ENCODE results near the gene PLVAP. TPM values are rescaled to one million over a fixed set of nuclear protein-coding genes. Genes with fewer than 3 reads are reported as not detected.
"Not testable (repeated sequence)": the region's sequence is repeated elsewhere in the genome, so short reads cannot be mapped to it uniquely, and the experiment has no call there.

PLVAP gene
- total RNA-seq, 2 experiments from 2014 or later, result 0.68 TPM; not detected in 1

- ATAC-seq (ENCODE audit: low read depth) (no peak), DNase-seq (no peak)
- Mint-ChIP-seq H3K9me3 (no peaks in the 10 kb centered on the region), H3K27ac (no peak overlapping the region), H3K36me3 (peaks cover 4% of the 10 kb centered on the region), H3K4me1 (peaks cover 21% of the 10 kb centered on the region), H3K27me3 (peaks cover 29% of the 10 kb centered on the region), H3K4me3 (peak overlapping the region; percentile 58)
- POLR2A ChIA-PET, result interaction anchor here (0.6 to 2.6 kb wide), 7 partner anchors 9 to 125 kb away, joined by 3 to 13 read pairs (median 4); partner anchors contain the start of genes BABAM1, BST2 and MVB12A
Observed at GRCh38 chr19:17391371-17392151, 14.4 kb upstream of the PLVAP start.

- peak overlapping the region; percentile 21 for H3K27ac Mint-ChIP-seq
- no peaks in the 10 kb centered on the region for H3K9me3 Mint-ChIP-seq
- ATAC-seq (ENCODE audit: low read depth) (peak; percentile 96), DNase-seq (peak; percentile 91)
- H3K4me3 Mint-ChIP-seq, result peak overlapping the region; percentile 88
- POLR2A ChIA-PET, result interaction anchor here (0.6 to 1.4 kb wide), 5 partner anchors 8 to 124 kb away, joined by 3 to 5 read pairs (median 4); partner anchors contain the start of genes BABAM1 and BST2
- H3K27me3 Mint-ChIP-seq, result peaks cover 29% of the 10 kb centered on the region
- H3K4me1 Mint-ChIP-seq, result peaks cover 21% of the 10 kb centered on the region
- H3K36me3 Mint-ChIP-seq, result peaks cover 4% of the 10 kb centered on the region
Observed at GRCh38 chr19:17390665-17391370, 13.7 kb upstream of the PLVAP start.

GRCh38 chr19:17389957-17390664 is 13.0 kb upstream of the PLVAP start:
- H3K4me1 Mint-ChIP-seq, result peaks cover 17% of the 10 kb centered on the region
- ATAC-seq (ENCODE audit: low read depth), result no peak
- H3K27ac Mint-ChIP-seq, result no peak overlapping the region
- H3K4me3 Mint-ChIP-seq, result peak overlapping the region; percentile 88
- DNase-seq, result no peak
- peaks cover 4% of the 10 kb centered on the region for H3K36me3 Mint-ChIP-seq
- POLR2A ChIA-PET, result interaction anchor here (1.1 to 1.4 kb wide), 2 partner anchors 7 to 15 kb away, joined by 3 to 5 read pairs; partner anchors contain the start of gene BST2
- H3K27me3 Mint-ChIP-seq, result peaks cover 29% of the 10 kb centered on the region
- H3K9me3 Mint-ChIP-seq, result no peaks in the 10 kb centered on the region

- POLR2A ChIA-PET, result interaction anchor here (0.7 to 0.8 kb wide), 2 partner anchors 18 to 80 kb away, joined by 3 read pairs; partner anchors contain the start of gene DDA1
- peaks cover 29% of the 10 kb centered on the region for H3K27me3 Mint-ChIP-seq
- peaks cover 14% of the 10 kb centered on the region for H3K4me1 Mint-ChIP-seq
- no peaks in the 10 kb centered on the region for H3K9me3 Mint-ChIP-seq
- ATAC-seq (ENCODE audit: low read depth) (no peak), DNase-seq (no peak)
- H3K27ac Mint-ChIP-seq, result no peak overlapping the region
- H3K36me3 Mint-ChIP-seq, result peaks cover 1% of the 10 kb centered on the region
- no peak overlapping the region for H3K4me3 Mint-ChIP-seq
Observed at GRCh38 chr19:17389288-17389687, 12.1 kb upstream of the PLVAP start.

- peak; percentile 78 for DNase-seq
- ATAC-seq (ENCODE audit: low read depth), result peak; percentile 53
- Mint-ChIP-seq H3K27me3 (peaks cover 29% of the 10 kb centered on the region), H3K4me1 (peaks cover 8% of the 10 kb centered on the region), H3K9me3 (no peaks in the 10 kb centered on the region), H3K27ac (no peak overlapping the region), H3K36me3 (no peaks in the 10 kb centered on the region), H3K4me3 (no peak overlapping the region)
- POLR2A ChIA-PET, result interaction anchor here (1.2 to 1.3 kb wide), 2 partner anchors 19 to 40 kb away, joined by 3 read pairs; partner anchors contain the start of gene BST2
Observed at GRCh38 chr19:17385878-17386611, 8.9 kb upstream of the PLVAP start.

- POLR2A ChIA-PET, result no interaction called here
- Mint-ChIP-seq H3K27me3 (peaks cover 14% of the 10 kb centered on the region), H3K27ac (no peak overlapping the region), H3K36me3 (peaks cover 2% of the 10 kb centered on the region), H3K4me1 (peaks cover 7% of the 10 kb centered on the region), H3K9me3 (peaks cover 3% of the 10 kb centered on the region), H3K4me3 (no peak overlapping the region)
- no peak for DNase-seq
- no peak for ATAC-seq (ENCODE audit: low read depth)
Observed at GRCh38 chr19:17380426-17381138, 3.4 kb upstream of the PLVAP start.

- ATAC-seq (ENCODE audit: low read depth), result no peak
- H3K4me1 Mint-ChIP-seq, result peaks cover 7% of the 10 kb centered on the region
- H3K27me3 Mint-ChIP-seq, result peaks cover 14% of the 10 kb centered on the region
- peaks cover 3% of the 10 kb centered on the region for H3K9me3 Mint-ChIP-seq
- no peak overlapping the region for H3K27ac Mint-ChIP-seq
- no peak overlapping the region for H3K4me3 Mint-ChIP-seq
- peaks cover 2% of the 10 kb centered on the region for H3K36me3 Mint-ChIP-seq
- POLR2A ChIA-PET, result interaction anchor here (0.6 kb wide), 1 partner anchor 13 kb away, joined by 4 read pairs; no protein-coding TSS in a partner anchor
- DNase-seq, result no peak
Observed at GRCh38 chr19:17379221-17379631, 2.1 kb upstream of the PLVAP start.

- Mint-ChIP-seq H3K36me3 (peaks cover 2% of the 10 kb centered on the region), H3K27ac (no peak overlapping the region), H3K4me1 (peaks cover 7% of the 10 kb centered on the region), H3K9me3 (peaks cover 3% of the 10 kb centered on the region), H3K27me3 (peaks cover 14% of the 10 kb centered on the region), H3K4me3 (no peak overlapping the region)
- POLR2A ChIA-PET, result no interaction called here
- no peak for DNase-seq
- ATAC-seq (ENCODE audit: low read depth), result no peak
Observed at GRCh38 chr19:17378271-17378670, 1.1 kb upstream of the PLVAP start.

GRCh38 chr19:17370026-17370587 is 7.0 kb downstream of the PLVAP start:
- Mint-ChIP-seq H3K4me1 (peaks cover 4% of the 10 kb centered on the region), H3K36me3 (no peaks in the 10 kb centered on the region), H3K9me3 (no peaks in the 10 kb centered on the region), H3K27ac (no peak overlapping the region), H3K4me3 (no peak overlapping the region), H3K27me3 (peaks cover 8% of the 10 kb centered on the region)
- POLR2A ChIA-PET, result no interaction called here
- no peak for DNase-seq
- ATAC-seq (ENCODE audit: low read depth), result no peak

- Mint-ChIP-seq H3K27ac (no peak overlapping the region), H3K27me3 (peaks cover 14% of the 10 kb centered on the region), H3K4me3 (no peak overlapping the region), H3K9me3 (no peaks in the 10 kb centered on the region), H3K36me3 (no peaks in the 10 kb centered on the region), H3K4me1 (peaks cover 3% of the 10 kb centered on the region)
- no peak for DNase-seq
- POLR2A ChIA-PET, result interaction anchor here (0.7 kb wide), 1 partner anchor 1902 kb away, joined by 3 read pairs; no protein-coding TSS in a partner anchor
- no peak for ATAC-seq (ENCODE audit: low read depth)
Observed at GRCh38 chr19:17365361-17365760, 11.8 kb downstream of the PLVAP start.

GRCh38 chr19:17363852-17364605 is 13.1 kb downstream of the PLVAP start:
- H3K4me3 Mint-ChIP-seq; H3K9me3 Mint-ChIP-seq; ATAC-seq (ENCODE audit: low read depth); POLR2A ChIA-PET; H3K36me3 Mint-ChIP-seq; H3K27ac Mint-ChIP-seq; DNase-seq; H3K4me1 Mint-ChIP-seq: not testable (repeated sequence)
- peaks cover 12% of the 10 kb centered on the region for H3K27me3 Mint-ChIP-seq

All from activated naive CD8-positive, alpha-beta T cell treated with anti-CD3 and anti-CD28 coated beads, Interleukin-2, amount 10 ng/mL, durations not matched to agents 7 days and 5 days (primary cell).